ENCODE data around the gene EXOC2.
"Not testable (repeated sequence)": the region's sequence is repeated elsewhere in the genome, so short reads cannot be mapped to it uniquely, and the experiment has no call there.

EXOC2 gene

DNA sequence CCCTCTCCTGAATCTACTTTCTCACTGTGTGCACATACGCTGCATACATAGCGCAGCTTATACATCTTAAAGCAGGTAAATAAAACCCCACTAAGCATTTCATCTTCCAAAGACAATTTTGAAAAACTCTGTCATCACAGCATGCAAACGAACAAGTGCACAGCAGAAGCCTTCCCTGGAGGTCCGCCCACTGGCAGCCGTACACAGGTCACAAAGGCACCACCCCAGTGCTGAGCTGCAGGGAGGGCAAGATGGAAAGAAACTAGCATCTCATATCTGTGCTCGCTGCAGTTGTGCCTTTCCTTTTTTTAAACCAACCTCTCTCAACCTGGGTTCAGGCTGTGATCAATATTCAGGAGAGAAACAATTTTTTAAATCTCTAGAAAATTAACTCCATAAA lies 109.3 kb downstream of the EXOC2 start:
- DNase-seq (ENCODE audit: low spot score), result no peak

DNA sequence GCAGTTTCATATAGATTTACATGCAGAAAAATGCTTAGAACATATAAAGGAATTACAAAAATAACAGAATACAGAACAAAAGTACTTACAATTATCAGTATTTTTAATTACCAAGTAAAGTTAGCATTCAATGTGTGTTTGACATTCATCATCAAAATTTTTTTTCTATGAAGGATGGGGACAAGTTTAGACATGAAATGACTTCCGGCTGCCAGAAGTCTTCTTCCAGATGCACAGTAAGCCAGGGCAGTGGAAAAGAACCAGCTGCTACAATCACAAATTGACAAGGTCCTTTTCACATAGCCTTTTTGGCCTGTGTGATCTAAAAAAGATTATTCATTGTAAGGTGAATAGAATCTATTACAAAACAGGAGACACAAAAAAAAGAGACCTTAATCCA lies 109.8 kb downstream of the EXOC2 start:
- DNase-seq (ENCODE audit: low spot score), result no peak

DNA sequence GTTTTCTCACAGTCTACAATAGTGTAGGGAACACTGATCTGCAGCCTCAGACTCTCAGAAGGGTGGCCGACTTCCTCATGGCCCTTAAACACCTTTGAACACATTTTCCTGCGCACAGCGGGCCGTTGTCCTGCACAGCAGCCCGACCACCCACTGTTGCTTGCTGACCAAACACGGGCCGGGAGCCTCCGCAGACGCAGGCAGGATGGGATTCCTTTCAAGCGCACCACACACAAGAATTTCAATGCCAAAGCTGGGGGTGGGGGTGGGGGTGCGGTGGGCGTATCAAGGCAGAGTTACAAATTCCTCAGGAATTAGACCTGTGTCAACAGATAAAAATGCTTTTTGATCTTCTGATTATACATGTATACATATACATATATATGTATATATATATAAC lies 110.6 kb downstream of the EXOC2 start:
- DNase-seq (ENCODE audit: low spot score), result no peak

DNA sequence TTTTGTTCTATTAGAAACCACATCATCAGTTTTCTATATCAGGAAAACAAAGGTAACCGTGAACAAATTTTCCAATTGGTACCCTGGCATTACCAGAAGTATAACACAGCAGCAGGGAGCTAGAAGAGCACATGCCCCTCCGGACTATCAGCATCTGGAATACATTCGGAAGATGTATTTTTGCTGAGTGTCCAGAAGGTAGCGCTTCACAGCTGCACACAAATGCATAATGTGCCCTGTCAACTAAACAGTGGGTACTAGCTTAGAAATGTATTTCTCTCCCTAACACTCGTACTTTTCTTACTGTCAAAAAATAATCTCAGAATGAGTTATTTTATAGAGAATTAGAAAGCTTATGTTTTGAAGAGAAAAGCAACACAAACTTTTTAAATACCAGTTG lies 113.6 kb downstream of the EXOC2 start:
- DNase-seq (ENCODE audit: low spot score), result peak; percentile 68

DNA sequence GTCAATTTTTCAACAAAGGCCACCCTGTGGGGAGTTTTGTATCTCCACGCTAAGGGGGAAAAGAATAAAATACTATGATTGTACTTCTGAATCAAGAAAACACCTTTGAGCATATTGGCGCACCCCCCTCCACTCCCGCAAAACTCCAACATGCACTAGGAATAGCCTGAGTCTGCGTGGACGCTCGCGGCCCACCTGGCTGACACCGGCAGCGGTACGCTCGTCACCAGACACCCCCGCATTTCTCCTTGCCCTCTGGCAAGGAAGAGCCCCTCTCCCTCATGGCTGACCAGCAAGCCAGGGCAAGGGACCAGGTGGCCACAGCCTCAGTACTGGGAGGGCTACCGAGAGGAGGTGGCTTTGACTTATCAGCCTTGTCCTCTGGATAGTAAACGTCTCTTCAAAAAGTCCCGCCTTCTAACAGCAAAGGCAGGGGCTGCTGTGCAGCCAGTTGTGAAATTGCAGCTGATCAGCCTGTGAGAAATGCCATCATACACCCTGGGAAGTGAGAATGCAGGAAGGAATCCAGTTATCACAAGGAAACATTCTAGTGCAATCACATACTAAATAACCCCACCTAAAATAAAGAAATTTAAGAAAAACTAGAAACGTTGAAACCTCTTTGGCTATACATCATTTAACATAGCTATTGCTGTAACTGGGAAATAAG lies 120.2 kb downstream of the EXOC2 start:
- DNase-seq (ENCODE audit: low spot score), result no peak

DNA sequence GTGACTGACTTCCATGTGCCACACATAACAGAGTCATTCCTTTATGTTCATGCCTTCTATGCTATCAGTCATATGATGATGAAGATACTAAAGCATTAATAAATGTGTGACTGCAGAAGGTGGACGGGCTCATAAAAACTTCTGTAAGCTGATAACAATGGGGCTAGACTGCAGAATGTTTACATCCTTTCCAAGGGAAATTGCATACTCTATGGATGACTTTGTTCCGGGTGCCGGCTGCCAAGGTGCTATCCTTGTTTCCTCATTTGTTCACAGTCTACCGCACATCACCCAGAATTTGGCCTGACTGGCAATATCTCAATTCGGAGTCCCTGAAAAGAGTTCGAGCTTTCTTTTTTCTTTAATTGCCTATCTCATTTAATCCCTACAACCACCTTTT lies 121.0 kb downstream of the EXOC2 start:
- DNase-seq (ENCODE audit: low spot score), result no peak

DNA sequence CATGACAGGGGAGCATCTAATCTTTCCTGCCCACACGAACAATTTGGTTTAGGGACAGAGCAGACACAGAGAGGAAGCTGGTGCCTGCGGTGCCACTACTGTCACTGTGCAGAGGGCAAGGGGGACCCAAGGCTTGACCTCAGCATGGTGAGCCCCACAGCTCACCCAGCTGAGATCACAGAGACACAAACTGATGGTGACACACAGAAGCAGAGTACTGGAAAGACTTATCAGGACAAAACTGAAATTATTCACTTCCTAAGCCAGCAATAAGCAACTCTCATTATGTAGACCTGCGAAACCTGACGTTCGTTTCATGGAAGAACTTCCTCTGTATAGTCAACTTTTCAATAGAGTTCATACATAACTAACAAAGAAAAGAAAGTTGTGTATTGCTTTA lies 122.1 kb downstream of the EXOC2 start:
- DNase-seq (ENCODE audit: low spot score), result no peak

DNA sequence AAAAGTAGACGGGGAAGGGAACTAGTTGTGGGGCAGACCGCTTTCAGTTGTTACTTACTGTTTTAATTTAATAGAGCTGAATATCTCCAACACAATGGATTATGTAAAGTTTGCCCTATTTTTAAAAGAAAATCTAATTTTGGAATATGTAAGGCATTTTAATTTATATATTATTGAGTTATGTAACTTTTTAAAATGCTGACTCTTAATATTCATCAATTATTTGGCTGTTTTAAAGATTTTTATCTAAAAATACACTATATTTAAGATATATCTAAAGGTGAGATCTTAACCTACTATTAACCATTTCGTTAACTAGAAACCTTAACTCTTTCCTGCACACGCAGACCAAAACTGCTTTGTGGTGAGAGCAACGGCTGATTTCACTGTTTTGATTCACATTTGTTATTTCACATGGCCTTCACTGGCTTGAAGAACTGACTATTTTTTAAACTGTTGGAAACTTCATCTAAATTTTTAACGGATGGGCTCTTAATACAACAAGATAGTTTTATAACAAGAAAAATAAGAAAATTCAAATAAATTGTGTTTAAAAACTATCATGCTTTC lies 123.9 kb downstream of the EXOC2 start:
- no peak for DNase-seq (ENCODE audit: low spot score)

DNA sequence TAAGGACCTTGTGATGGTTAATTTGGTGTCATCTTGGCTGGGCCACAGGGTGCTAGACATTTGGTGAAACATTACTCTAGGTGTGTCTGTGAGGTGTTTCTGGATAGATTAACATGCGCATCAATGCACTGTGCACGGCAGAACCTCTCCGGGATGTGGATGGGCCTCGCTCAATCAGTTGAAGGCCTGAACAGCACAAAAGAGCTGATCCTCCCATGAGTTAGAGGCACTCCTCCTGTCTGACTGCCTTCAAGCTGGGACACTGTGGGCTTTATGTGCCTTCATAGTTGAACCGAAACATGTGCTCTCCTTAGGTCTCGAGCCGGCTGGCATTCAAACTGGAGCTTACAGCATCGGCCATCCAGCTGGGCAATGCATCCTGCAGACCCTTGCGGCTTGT lies 124.9 kb downstream of the EXOC2 start:
- DNase-seq (ENCODE audit: low spot score), result no peak

DNA sequence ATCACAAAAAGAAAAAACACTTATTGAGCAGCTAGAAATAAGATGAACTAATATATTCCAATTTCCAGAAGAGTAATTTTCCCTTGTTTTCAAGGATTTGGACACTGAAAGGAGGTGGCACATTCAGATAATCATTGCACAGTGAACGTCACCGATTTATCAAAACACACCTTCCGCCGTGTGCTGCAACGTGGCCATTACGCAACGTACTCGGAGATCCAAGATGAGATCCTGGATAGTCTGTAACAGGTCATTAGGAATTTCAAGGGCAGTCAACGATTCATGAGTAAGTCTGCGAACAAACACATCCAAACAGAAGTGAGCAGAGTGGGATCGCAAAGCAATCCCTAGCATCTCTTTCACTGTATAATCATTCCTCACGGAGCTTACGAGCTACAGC lies 129.1 kb downstream of the EXOC2 start:
- DNase-seq (ENCODE audit: low spot score), result no peak

DNA sequence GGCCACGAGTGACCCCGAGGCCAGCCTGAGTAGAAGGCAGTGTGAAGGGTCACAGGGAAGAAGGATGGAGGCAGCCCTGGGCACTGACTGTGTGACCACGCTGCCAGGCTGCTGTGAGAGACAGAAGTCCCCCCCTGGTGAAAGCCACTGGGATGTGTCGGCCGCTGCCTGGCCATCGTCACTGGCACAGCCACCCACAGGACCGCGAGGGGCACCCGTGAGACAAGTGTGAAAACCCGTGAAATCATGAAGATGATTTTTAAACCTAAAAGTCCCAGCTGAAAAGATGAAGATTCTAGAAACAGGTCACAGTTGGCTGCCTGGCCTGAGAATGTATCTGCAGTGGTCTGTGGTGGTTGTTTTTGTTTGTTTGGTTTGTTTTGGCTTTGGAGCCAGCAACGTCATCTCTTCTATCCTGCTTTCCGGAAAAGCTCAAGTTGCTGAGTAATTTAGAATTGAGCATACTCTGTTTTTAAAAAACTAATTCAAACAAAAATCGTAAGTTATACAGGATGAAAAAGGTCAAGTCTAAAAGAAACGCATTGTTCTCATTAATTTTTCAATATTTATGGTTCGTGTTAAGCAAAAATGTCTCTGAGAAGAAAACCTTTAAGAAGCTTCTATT lies 130.8 kb downstream of the EXOC2 start:
- no peak for DNase-seq (ENCODE audit: low spot score)

DNA sequence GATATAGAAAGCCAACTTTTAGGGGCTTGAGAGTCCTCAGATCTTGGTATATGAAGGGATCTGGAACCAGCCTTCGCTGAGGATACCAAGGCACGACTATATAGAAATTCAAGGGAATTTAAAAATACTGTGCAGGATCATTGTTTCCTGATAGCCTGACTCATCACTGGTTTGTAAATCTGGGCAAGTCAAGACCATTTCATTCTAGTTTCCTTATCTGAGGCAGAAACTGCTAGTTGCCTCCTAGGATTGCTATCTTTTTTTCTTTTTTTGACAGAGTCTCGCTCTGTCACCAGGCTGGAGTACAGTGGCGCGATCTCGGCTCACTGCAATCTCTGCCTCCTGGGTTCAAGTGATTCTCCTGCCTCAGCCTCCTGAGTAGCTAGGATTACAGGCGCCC lies 131.6 kb downstream of the EXOC2 start:
- not testable (repeated sequence) for DNase-seq (ENCODE audit: low spot score)

DNA sequence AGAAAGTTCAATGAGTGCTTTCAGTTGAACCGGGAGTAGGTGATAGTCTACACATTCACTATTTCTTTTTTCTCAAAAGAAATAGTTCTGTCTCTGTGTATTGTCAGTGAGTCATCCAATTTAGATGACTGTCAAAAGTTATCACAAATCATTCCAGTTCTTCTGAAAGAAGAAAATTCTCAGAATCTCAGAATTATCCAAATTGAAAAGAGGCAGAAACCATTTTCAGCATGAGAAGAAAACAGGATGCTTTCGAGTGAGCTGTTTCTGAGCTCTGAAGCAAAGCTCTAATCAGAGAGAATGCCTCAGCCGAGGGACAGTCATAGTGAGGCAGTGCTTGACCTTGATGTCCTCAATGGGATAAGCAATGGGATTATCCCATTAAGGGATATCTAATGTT lies 134.0 kb downstream of the EXOC2 start:
- no peak for DNase-seq (ENCODE audit: low spot score)

DNA sequence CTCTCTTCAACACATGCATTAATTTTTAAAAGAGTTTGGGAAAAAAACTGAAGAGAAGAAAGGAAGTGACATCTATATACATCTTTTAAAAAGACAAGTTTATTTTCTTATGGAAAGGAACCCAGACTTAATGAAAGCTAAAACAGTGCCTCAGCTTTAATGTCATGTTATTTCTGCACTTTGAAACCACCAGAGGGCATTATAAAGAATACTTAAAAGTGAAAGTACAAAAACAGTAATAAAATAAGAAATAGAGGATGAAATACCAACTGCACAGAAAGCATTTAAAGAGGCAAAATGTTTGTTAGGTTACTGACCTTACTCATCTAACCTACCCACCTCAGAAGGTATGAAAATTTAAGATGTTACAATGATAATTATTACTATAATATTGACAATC lies 134.8 kb downstream of the EXOC2 start:
- DNase-seq (ENCODE audit: low spot score), result peak; percentile 18

DNA sequence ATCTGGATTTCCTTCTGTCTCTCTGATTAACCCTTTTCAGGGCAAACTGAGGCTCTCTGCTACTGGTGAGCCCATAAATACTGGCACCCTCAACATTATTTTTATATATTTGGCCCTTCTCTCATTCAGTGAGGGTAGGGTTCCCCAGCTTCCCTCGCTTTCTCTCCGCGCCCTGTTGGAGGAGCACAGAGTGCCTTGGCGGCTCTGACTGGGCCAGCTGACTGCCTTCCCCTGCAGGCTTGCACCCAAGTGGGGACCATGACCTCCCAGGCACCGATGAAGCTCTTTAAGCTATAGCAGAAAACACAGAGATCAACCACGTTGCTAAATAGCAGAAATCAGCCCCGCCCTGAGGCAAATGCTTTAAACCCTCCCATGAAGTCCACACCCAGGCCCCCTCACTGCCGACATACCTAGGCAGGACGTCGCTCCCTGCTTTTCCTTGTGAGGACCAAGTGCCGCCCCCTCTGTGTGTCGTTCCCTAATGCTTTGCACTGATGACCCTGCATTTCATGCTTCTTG lies 141.0 kb downstream of the EXOC2 start:
- no peak for DNase-seq (ENCODE audit: low spot score)

DNA sequence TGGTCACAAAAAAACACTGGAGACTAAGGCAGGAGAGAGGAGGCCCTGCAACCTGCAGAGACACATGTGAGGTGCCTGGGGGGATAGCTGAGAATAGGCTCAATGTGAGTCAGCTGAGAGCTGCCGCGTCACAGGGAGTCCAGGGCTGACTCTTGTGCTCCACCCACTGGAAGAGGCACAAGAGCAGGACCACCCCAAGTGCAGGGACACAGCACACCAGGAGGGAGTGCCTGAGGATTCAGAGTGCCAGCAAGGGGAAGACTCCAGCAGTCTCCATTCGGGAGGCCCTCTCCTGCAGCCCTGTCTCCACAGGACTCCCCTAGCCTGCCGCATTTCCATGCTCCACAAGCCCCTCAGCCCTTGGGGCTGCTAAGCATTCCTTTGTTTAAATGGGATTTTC lies 141.5 kb downstream of the EXOC2 start:
- DNase-seq (ENCODE audit: low spot score), result peak; percentile 69

DNA sequence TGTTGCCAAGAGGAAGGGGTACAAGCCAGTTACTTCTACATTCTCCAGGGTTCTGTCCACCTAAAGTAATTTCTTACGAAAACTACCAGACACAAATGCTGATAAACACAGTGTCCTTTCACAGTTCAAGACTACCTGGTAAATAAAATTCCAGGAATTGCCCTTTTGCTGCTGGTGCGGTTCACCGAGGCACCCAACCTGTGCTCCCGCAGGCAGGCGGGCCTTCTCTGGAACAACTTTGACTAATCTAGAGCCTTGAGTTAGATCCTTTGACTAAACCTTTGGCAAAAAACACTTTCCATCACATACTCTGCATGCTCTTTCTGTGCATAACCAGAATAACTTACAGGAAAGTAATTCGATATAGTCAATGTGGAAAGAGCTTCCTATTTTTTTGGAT lies 143.0 kb downstream of the EXOC2 start:
- no peak for DNase-seq (ENCODE audit: low spot score)

DNA sequence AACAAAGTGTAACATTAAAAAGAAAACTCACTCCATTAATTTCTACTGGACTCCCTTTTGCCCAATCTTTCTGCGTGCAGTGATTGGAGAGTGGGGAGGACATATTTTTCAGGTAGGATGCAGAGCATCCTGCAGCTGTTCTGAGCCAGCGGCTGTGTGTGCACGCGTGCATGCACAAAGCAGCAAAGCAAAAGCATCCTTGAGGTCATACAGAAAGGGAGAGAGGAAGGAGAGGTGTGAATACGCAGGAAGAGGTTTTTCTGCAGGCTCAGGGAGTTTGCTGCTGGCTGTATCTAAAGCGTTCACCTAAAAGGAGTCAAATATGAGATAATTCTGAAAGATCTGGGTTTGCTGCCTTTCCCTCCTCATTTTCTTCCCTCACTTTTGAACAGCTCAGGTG lies 144.4 kb downstream of the EXOC2 start:
- no peak for DNase-seq (ENCODE audit: low spot score)

DNA sequence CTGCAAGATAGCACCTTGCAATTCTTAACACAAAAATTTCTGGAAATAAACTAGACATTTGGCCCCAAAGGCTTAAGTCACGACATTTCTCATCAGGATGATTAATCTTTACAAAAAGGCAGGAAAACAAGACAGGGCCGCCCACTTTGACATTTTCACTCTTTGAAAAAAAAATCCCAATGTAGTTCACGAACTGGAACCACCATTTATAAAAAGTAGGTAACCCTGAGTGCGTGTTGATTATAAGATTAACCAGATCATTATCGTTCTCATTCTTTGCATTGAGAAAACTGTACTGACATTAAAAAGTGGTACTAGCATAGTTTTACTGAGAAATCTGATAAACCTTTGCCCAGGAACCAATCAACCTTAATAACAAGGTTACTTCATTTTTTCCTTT lies 144.8 kb downstream of the EXOC2 start:
- no peak for DNase-seq (ENCODE audit: low spot score)

DNA sequence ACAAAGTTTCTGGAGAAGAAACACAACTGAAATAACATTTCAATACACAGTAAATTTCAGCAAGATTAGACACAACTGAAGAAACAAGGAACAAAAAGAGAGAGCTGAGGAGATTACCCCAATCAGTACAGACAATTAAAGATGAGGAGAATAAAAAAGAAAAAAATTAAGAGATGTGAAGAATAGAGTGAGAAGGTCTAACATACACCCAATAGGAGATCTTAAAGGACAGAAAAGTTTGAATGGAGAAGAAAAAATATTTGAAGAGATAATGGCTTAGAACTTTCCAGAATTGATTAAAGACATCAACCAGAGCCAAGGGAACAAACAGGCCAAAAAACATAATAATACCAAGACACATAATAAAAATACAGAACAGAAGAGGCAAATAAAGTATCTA lies 152.4 kb downstream of the EXOC2 start:
- DNase-seq (ENCODE audit: low spot score), result no peak

DNA sequence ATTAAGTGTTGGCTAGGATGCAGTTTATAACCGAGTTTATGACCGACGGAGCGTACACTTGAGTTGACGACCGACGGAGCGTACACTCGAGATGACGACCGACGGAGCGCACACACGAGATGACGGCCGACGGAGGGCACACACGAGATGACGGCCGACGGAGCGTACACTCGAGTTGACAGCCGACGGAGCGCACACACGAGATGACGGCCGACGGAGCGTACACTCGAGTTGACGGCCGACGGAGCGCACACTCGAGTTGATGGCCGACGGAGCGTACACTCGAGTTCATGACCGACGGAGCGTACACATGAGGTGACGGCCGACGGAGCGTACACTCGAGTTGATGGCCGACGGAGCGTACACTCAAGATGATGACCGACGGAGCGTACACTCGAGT lies 155.8 kb downstream of the EXOC2 start:
- no peak for DNase-seq (ENCODE audit: low spot score)

DNA sequence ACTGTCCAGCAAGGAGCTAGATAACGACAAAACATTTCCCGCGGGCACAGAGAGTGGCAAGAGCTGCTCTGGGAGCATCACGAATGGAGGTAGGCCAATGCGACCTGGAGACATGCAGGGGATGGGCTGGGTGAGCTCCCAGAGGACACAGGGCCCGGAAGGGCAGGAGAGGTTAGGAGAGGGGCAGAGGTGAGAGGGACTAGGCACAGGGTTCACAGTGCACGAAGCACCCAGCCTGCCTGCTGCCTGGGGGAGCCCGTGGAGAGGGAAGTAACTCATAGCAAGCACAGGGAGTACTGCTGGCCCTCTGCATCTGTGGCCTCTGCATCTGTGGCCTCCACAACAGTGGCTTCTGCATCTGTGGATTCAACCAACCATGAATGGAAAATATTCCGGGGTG lies 162.5 kb downstream of the EXOC2 start:
- no peak for DNase-seq (ENCODE audit: low spot score)

DNA sequence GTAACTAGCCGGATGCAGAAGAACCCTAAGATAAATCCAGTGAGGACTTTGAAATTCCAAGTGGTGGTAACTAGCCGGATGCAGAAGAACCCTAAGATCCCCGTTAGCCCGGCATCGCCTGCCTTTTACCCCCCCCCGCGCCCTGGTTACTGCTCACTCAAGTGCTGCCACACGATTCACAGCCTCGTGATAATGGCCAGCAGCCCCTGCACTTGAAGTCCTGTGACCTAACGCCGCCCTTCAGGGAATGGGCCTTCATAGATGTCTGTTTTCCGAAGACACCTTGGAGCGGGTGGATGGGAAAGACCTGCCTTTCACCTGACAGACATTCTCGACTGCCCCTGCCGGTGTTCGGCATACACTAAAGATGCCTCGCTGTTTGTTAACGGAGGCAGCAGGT lies 163.9 kb downstream of the EXOC2 start:
- DNase-seq (ENCODE audit: low spot score), result no peak
